NCI-H146 treated with DMSO at 0.1 percent for 48 hours (cell line): ENCODE results near the gene NID2.
A peak's percentile ranks its signal among the peaks of the same experiment; 100 is the strongest.

ENCODE experiments used
- DNase-seq: peaks from one replicate; lab custom pipeline; 2025; ENCODE audit not compliant: unreplicated experiment; lab: John Stamatoyannopoulos, UW

NID2 gene

GRCh38 chr14:51960866-51961265 lies 108.0 kb downstream of the NID2 start:
- DNase-seq, result peak; percentile 39

GRCh38 chr14:51959928-51960327 lies 108.9 kb downstream of the NID2 start:
- no peak for DNase-seq

GRCh38 chr14:51957950-51958349 lies 110.9 kb downstream of the NID2 start:
- no peak for DNase-seq
